Body of pancreas (tissue), 4 donors: ENCODE results near the gene BDKRB1. TPM values are rescaled to one million over a fixed set of nuclear protein-coding genes. Genes with fewer than 3 reads are reported as not detected.
A peak's percentile ranks its signal among the peaks of the same experiment; 100 is the strongest.

Source experiments
- ATAC-seq: fragments of 150-250 bp; one replicate; pipeline ENCODE4 v1.9.1; 2016
- DNase-seq, 4 donors: peaks; one replicate each; pipeline ENCODE4 v3.0.0-alpha.2; 2019
- H3K27ac ChIP-seq, 4 donors: fragments of 200-600 bp; sonication (generic); 1 replicate in 3 of 4; 2 replicates in 1 of 4; pipeline versions ENCODE4 v1.5.1 to v1.6.1; 2016 to 2019; ENCODE audit warnings: mild to moderate bottlenecking in 1 of 4, mixed read lengths in 1 of 4, moderate library complexity in 1 of 4
- H3K27me3 ChIP-seq, 2 donors: fragments of 200-600 bp; sonication (generic); one replicate each; pipeline ENCODE4 v1.6.0; 2016; ENCODE audit warnings: mild to moderate bottlenecking in 1 of 2
- H3K36me3 ChIP-seq, 2 donors: fragments of 200-600 bp; sonication (generic); replicated peaks in 1 of 2; 2 replicates each; pipeline ENCODE4 v1.5.1; 2016; ENCODE audit warnings: low read depth in 2 of 2; ENCODE audit not compliant: insufficient read depth in 1 of 2
- H3K4me1 ChIP-seq: fragments of 200-600 bp; sonication (generic); one replicate; pipeline ENCODE4 v1.6.0; 2016
- H3K4me3 ChIP-seq, 2 donors: fragments of 200-600 bp; sonication (generic); 1 replicate in 1 of 2; 2 replicates in 1 of 2; pipeline ENCODE4 v1.5.1; 2016 to 2019
- H3K9me3 ChIP-seq, 3 donors: fragments of 200-600 bp; sonication (generic); 1 replicate in 2 of 3; 2 replicates in 1 of 3; pipeline ENCODE4 v1.5.1; 2016
- POLR2A ChIP-seq, 3 donors: fragments of 450-650 bp; IDR thresholded peaks; one replicate each; pipeline ENCODE4 v1.6.1; 2016; ENCODE audit warnings: antibody characterized with exemption in 3 of 3, mild to moderate bottlenecking in 2 of 3
- WGBS, 2 donors: methylation state at CpG; one replicate each; pipeline ENCODE4 v1.1.5; 2017; 5-methylcytosine and 5-hydroxymethylcytosine counted together
- intact Hi-C: fragments of 100-400 bp; cut with DNase I; formaldehyde crosslinking; loops from one replicate; pipeline ENCODE4 v1.15.1; 2023
- total RNA-seq, 2 donors: library from RNA; depleted of rRNA; stranded (reverse); fragments of >200 nt; gene quantifications; one replicate each; pipeline ENCODE4 v1.1.0, GENCODE V29; 2016
- TF ChIP-seq, protein P1 (sequence below), 7 experiments: fragments of 450-650 bp in 4 of 7; fragments of 200-600 bp in 3 of 7; sonication (generic) in 3 of 7; IDR thresholded peaks; one replicate each; pipeline ENCODE4 v1.5.1; 2016 to 2019; ENCODE audit warnings: antibody characterized with exemption in 7 of 7

The BDKRB1 gene
- total RNA-seq, 2 donors from 2014 or later: not detected

DNA sequence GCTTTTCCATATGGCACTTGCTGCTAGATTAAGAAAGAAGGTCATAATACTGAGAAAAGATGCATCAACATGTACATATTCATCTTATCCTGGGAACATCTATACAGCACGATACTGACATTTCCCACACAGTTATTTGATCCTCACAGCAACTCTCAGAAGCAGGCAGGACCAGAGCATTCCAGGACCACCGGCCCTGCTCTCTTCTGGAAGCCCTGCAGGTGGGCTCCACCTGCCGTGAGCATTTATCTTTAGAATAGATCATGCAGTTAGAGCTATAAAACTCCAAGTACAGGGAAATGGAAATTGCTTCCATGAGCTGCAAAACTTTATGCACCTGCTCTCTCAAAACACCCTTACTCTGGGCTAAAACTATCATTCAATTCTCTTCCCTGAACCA, 5.5 kb upstream of the BDKRB1 start:
- no peak for TF ChIP-seq POLR2A (IDR thresholded peaks at IDR 0.05)
- TF ChIP-seq, protein P1, sequence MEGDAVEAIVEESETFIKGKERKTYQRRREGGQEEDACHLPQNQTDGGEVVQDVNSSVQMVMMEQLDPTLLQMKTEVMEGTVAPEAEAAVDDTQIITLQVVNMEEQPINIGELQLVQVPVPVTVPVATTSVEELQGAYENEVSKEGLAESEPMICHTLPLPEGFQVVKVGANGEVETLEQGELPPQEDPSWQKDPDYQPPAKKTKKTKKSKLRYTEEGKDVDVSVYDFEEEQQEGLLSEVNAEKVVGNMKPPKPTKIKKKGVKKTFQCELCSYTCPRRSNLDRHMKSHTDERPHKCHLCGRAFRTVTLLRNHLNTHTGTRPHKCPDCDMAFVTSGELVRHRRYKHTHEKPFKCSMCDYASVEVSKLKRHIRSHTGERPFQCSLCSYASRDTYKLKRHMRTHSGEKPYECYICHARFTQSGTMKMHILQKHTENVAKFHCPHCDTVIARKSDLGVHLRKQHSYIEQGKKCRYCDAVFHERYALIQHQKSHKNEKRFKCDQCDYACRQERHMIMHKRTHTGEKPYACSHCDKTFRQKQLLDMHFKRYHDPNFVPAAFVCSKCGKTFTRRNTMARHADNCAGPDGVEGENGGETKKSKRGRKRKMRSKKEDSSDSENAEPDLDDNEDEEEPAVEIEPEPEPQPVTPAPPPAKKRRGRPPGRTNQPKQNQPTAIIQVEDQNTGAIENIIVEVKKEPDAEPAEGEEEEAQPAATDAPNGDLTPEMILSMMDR (IDR thresholded peaks at IDR 0.05): no peak
- intact Hi-C loops: no loop called here
- no peak for ATAC-seq
- Histone ChIP-seq H3K9me3 (no peaks in the 10 kb centered on the region), H3K27me3 (no peaks in the 10 kb centered on the region), H3K4me3 (no peak overlapping the region), H3K27ac (no peak overlapping the region), H3K36me3 (no peaks in the 10 kb centered on the region), H3K4me1 (no peaks in the 10 kb centered on the region)
- 80 to 92% methylated on average over 3 of the region's 3 CpGs for WGBS, 2 donors
- DNase-seq: no peak

DNA sequence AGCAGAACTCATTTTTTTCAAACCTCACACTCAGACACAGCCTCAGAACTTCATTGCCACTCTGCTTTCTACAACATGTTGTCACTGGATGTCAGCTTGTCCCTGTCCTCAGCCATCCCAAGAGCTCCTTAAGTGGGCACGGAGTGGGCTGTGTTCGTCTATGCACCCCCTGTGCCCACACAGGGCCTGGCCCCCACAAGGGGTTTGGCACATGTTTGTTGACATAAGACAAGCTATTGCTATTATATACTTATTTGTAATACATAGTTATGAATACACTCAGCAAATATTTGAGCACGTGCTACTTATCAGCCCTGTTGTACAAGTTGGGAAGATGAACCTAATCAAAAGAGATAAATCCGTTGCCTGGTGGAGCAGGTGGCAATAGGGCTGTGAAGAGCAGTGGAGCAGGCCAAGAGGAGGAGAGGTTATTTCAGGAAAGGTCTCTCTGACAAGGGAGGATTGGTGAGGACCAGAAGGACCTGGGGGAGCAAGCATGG, 4.3 kb upstream of the BDKRB1 start:
- Histone ChIP-seq H3K9me3 (no peaks in the 10 kb centered on the region), H3K27me3 (no peaks in the 10 kb centered on the region), H3K27ac (no peak overlapping the region), H3K4me1 (no peaks in the 10 kb centered on the region), H3K36me3 (no peaks in the 10 kb centered on the region), H3K4me3 (no peak overlapping the region)
- intact Hi-C loops: no loop called here
- TF ChIP-seq, protein P1 (IDR thresholded peaks at IDR 0.05): no peak
- no peak for TF ChIP-seq POLR2A (IDR thresholded peaks at IDR 0.05)
- ATAC-seq (no peak), DNase-seq (no peak)
- WGBS, 2 donors: 42 to 55% methylated on average over 4 of the region's 4 CpGs

DNA sequence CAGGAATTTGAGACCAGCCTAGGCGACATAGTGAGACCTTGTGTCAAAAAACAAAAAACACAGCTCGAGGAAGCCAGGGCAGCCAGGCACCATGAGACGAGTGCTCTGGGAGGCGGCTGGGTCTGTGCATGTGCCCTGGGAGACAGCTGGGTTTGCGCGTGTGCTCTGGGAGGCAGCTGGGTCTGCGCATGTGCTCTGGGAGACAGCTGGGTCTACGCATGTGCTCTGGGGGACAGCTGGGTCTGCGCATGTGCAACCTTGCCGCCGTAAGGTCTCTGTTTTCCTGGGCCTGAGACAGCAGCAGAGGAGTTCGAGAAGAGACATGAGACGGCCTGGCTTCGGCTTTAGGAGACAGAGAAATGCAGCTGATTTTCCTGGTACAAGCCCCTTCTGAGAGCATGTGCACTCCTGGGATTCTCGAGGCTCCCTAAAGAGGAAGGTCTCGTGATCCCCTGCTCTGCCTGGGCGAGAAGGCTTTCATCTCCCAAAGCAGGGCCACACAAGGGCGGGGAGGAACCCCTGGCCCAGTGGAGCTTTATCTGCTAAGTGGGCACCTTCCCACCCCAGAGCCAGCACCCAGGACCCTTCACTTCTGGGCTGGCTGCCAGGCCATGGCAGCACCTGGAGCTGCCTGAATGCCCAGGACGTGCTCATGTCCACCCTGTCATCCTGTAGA, 3.5 kb upstream of the BDKRB1 start:
- no peak overlapping the region for H3K4me3 ChIP-seq
- H3K9me3 ChIP-seq: no peaks in the 10 kb centered on the region
- no peaks in the 10 kb centered on the region for H3K36me3 ChIP-seq
- TF ChIP-seq, protein P1 (IDR thresholded peaks at IDR 0.05): no peak
- TF ChIP-seq POLR2A (IDR thresholded peaks at IDR 0.05): no peak
- no peak overlapping the region for H3K27ac ChIP-seq
- DNase-seq (no peak), ATAC-seq (no peak)
- intact Hi-C loops: no loop called here
- no peaks in the 10 kb centered on the region for H3K4me1 ChIP-seq
- WGBS, 2 donors: 87 to 92% methylated on average over 14 to 19 of the region's 19 CpGs
- H3K27me3 ChIP-seq: no peaks in the 10 kb centered on the region

DNA sequence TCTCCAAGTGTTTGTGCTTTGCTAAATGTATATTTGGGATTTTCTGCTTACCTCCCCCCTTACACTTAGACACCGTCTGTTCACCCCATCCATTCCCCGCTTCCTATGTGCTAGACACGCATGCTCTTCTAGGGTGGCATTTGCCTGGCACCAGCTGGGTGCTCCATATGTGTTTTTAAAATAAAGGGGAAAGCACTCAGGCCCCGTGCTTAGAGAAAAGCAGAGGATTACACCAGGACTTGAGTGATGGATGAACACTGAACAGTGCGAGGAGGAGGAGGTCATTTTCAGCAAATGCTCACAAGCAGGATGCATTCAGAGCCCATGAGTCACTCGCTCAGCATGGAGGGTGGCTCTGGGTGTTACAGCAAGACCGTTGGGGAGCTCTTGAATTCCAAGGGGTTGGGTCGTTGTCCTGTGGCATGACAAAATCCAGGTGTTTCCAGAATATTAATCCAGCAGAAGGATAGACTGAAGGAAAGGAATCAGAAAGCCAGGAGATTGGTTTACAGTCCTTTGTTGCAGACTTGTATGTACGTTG, 2.9 kb upstream of the BDKRB1 start:
- DNase-seq (peak in 1 of 4 donors; percentile 44), ATAC-seq (peak; percentile 49)
- H3K27ac ChIP-seq: no peak overlapping the region

More for the DNA sequence above, 2.9 kb upstream of the BDKRB1 start:
- H3K36me3 ChIP-seq: no peaks in the 10 kb centered on the region
- intact Hi-C loops: no loop called here
- no peaks in the 10 kb centered on the region for H3K27me3 ChIP-seq
- 78 to 85% methylated on average over 9 of the region's 9 CpGs for WGBS, 2 donors
- no peak for TF ChIP-seq POLR2A (IDR thresholded peaks at IDR 0.05)
- TF ChIP-seq, protein P1 (IDR thresholded peaks at IDR 0.05): no peak
- no peaks in the 10 kb centered on the region for H3K9me3 ChIP-seq
- H3K4me1 ChIP-seq: no peaks in the 10 kb centered on the region
- no peak overlapping the region for H3K4me3 ChIP-seq
